Measurements from ENCODE around the gene KDM4E. TPM values are rescaled to one million over a fixed set of nuclear protein-coding genes. Genes with fewer than 3 reads are reported as not detected.
"Not testable (repeated sequence)": the region's sequence is repeated elsewhere in the genome, so short reads cannot be mapped to it uniquely, and the experiment has no call there.

KDM4E gene
- total RNA-seq, 4 donors from 2014 or later: not detected

DNA sequence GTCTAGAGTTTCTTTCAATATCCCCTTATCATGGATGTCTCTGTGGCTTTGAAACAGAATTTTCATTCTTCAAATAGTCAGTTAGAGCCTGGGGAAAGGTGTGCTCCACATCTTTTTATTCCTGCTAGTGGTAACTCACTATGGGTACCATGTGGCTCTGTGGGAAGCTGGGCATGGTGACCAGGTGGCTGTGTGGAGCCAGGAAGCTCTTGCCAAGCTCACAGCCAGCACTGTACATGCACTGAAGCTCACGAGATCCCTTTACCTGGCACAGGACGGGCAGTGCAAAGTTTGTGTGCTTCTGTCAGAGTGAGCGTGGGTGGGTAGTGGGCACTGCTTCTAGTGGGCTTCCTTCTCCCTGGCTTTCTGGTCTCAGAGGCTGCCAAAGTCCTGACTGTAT, 17.8 kb downstream of the KDM4E start:
- TF ChIP-seq POLR2A (IDR thresholded peaks at IDR 0.05) (no peak), EP300 (IDR thresholded peaks at IDR 0.05; ENCODE audit: low read depth) (no peak), POLR2AphosphoS5 (IDR thresholded peaks at IDR 0.05) (no peak)
- TF ChIP-seq, protein P1, sequence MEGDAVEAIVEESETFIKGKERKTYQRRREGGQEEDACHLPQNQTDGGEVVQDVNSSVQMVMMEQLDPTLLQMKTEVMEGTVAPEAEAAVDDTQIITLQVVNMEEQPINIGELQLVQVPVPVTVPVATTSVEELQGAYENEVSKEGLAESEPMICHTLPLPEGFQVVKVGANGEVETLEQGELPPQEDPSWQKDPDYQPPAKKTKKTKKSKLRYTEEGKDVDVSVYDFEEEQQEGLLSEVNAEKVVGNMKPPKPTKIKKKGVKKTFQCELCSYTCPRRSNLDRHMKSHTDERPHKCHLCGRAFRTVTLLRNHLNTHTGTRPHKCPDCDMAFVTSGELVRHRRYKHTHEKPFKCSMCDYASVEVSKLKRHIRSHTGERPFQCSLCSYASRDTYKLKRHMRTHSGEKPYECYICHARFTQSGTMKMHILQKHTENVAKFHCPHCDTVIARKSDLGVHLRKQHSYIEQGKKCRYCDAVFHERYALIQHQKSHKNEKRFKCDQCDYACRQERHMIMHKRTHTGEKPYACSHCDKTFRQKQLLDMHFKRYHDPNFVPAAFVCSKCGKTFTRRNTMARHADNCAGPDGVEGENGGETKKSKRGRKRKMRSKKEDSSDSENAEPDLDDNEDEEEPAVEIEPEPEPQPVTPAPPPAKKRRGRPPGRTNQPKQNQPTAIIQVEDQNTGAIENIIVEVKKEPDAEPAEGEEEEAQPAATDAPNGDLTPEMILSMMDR (IDR thresholded peaks at IDR 0.05): no peak
- Histone ChIP-seq H3K4me3 (no peak overlapping the region), H3K36me3 (no peaks in the 10 kb centered on the region), H3K27ac (no peak overlapping the region), H3K9me3 (no peaks in the 10 kb centered on the region), H3K4me1 (no peaks in the 10 kb centered on the region), H3K27me3 (peaks cover 18% of the 10 kb centered on the region)
- DNase-seq: no peak
- 90% methylated on average over 3 of the region's 3 CpGs; no CpG with 5 or more reads in 1 of the 2 donors for WGBS, 2 donors (ENCODE audit: low coverage in 1 of 2)
- intact Hi-C loops (cut with DNase I; ENCODE audit: low total_unique reads) (no loop called here), in situ Hi-C loops (cut with MboI; ENCODE audit: low pct_ligation_motif_present in 1 of 4, low pct_unique_long_range_greater_than_20kb in 1 of 4, low sequenced_read_pairs in 3 of 4) (no loop called here)

DNA sequence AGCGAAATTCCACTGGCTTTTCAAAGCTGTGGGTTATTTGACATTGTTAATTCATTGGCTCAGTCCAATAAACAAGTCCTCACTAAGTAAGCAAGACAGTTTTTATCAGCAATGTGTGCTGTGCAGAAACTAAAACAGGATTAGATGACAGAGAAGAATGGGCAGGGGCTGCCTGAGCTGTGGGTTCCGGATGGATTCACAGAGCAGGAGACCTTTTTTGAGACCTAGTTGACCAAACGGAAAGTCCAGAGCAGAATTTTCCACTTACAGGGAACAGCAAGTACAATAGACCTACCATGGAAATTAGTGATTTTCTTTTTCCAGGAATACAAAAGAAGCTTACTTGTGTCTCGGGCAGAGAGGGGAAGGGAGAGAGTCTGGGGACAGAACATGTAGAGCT, 19.0 kb downstream of the KDM4E start:
- Histone ChIP-seq H3K4me1 (no peaks in the 10 kb centered on the region), H3K27me3 (peaks cover 15% of the 10 kb centered on the region), H3K9me3 (no peaks in the 10 kb centered on the region), H3K4me3 (no peak overlapping the region), H3K27ac (no peak overlapping the region), H3K36me3 (no peaks in the 10 kb centered on the region)
- TF ChIP-seq EP300 (IDR thresholded peaks at IDR 0.05; ENCODE audit: low read depth): no peak
- no peak for TF ChIP-seq POLR2A (IDR thresholded peaks at IDR 0.05)
- no peak for TF ChIP-seq POLR2AphosphoS5 (IDR thresholded peaks at IDR 0.05)
- TF ChIP-seq, protein P1 (IDR thresholded peaks at IDR 0.05): no peak
- in situ Hi-C loops (cut with MboI; ENCODE audit: low pct_ligation_motif_present in 1 of 4, low pct_unique_long_range_greater_than_20kb in 1 of 4, low sequenced_read_pairs in 3 of 4): no loop called here
- intact Hi-C loops (cut with DNase I; ENCODE audit: low total_unique reads): no loop called here
- 55 to 65% methylated on average over 4 of the region's 4 CpGs for WGBS, 2 donors (ENCODE audit: low coverage in 1 of 2)
- DNase-seq: no peak

DNA sequence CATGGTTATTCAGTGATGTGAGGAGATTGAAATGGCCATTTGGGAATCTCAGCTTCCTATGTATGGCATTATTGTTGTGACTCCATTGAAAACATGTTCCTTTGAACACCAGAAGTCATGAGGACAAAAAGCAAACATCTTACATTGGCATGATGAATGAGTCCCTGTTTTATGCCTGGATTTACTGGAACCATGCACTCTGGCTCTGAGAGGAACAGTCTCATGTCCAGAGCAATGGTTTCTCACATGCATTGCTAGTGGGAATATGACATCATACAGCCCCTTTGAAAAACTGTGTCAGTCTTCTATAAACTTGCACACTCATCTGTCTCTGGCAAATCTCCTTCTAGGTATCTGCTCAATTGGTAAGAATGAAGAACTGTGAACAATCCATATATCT, 20.8 kb downstream of the KDM4E start:
- intact Hi-C loops (cut with DNase I; ENCODE audit: low total_unique reads): no loop called here
- Histone ChIP-seq H3K9me3 (no peaks in the 10 kb centered on the region), H3K27me3 (peaks cover 15% of the 10 kb centered on the region), H3K4me1 (no peaks in the 10 kb centered on the region), H3K36me3 (no peaks in the 10 kb centered on the region), H3K27ac (no peak overlapping the region), H3K4me3 (no peak overlapping the region)
- DNase-seq: no peak
- in situ Hi-C loops (cut with MboI; ENCODE audit: low pct_ligation_motif_present in 1 of 4, low pct_unique_long_range_greater_than_20kb in 1 of 4, low sequenced_read_pairs in 3 of 4): no loop called here
- no peak for TF ChIP-seq POLR2A (IDR thresholded peaks at IDR 0.05)
- no peak for TF ChIP-seq POLR2AphosphoS5 (IDR thresholded peaks at IDR 0.05)
- TF ChIP-seq, protein P1 (IDR thresholded peaks at IDR 0.05): no peak
- TF ChIP-seq EP300 (IDR thresholded peaks at IDR 0.05; ENCODE audit: low read depth): no peak

DNA sequence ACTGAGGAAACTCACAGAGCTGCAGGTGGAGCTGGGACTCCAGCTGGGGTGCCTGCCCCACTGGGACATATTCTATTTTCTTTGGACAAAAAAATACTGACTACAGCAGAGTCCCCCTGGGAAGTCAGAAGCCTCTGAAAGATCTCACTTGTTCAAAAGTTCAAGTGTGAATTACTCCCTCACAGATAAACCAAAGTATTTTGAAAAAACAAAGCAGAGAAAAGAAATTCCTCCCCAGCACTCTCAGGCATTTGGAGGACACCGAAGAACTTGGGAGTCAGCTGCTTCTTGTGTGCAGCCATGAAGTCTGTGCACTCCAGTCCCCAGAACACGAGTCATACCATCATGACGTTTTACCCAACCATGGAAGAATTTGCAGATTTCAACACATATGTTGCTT, 24.1 kb downstream of the KDM4E start, which contains the start of gene KDM4F:
KDM4F (plus strand) TSS at position 301 of the 400 bp plus-strand sequence.
- peaks cover 13% of the 10 kb centered on the region for H3K27me3 ChIP-seq
- H3K4me1 ChIP-seq; in situ Hi-C loops (cut with MboI; ENCODE audit: low pct_ligation_motif_present in 1 of 4, low pct_unique_long_range_greater_than_20kb in 1 of 4, low sequenced_read_pairs in 3 of 4); H3K27ac ChIP-seq; DNase-seq; H3K36me3 ChIP-seq; intact Hi-C loops (cut with DNase I; ENCODE audit: low total_unique reads); H3K4me3 ChIP-seq; H3K9me3 ChIP-seq: not testable (repeated sequence)
- 56% methylated on average over 3 of the region's 3 CpGs; no CpG with 5 or more reads in 1 of the 2 donors for WGBS, 2 donors (ENCODE audit: low coverage in 1 of 2)

DNA sequence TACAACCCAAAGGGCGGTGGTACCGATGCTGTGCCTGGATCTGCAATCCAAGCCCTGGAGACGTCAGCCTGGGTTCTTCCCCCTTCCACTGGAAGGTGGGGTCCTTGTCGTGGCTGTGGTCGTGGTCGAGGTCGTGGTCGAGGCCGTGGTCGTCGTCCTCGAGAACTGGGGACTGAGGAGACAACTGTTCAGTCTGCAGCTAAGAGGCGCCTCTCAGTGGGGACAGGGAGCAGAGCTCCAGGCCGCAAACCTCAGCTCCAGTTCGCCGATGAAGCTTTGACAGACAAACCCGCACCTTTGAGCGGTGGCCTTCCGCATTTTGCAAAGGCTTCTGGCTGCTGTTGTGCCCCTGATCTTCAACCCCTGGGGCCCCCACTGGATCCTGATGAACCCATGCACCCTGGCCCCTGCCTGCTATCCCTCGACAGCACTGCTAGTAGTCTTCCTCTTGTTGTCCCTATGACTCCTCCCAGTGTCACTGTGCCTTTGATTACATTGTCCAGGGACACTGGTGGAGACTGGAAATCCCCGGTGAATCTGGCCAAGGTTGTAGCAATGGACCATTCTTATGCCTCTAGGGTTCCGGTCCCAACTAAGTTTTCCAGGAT, 25.6 kb downstream of the KDM4E start:
- no peaks in the 10 kb centered on the region for H3K9me3 ChIP-seq
- in situ Hi-C loops (cut with MboI; ENCODE audit: low pct_ligation_motif_present in 1 of 4, low pct_unique_long_range_greater_than_20kb in 1 of 4, low sequenced_read_pairs in 3 of 4) (no loop called here), intact Hi-C loops (cut with DNase I; ENCODE audit: low total_unique reads) (no loop called here)
- no peak overlapping the region for H3K4me3 ChIP-seq
- H3K4me1 ChIP-seq: no peaks in the 10 kb centered on the region
- 97% methylated on average over 22 of the region's 22 CpGs; no CpG with 5 or more reads in 1 of the 2 donors for WGBS, 2 donors (ENCODE audit: low coverage in 1 of 2)
- peaks cover 13% of the 10 kb centered on the region for H3K27me3 ChIP-seq
- TF ChIP-seq POLR2A (IDR thresholded peaks at IDR 0.05): no peak
- TF ChIP-seq EP300 (IDR thresholded peaks at IDR 0.05; ENCODE audit: low read depth): no peak
- TF ChIP-seq, protein P1 (IDR thresholded peaks at IDR 0.05): no peak
- no peak for TF ChIP-seq POLR2AphosphoS5 (IDR thresholded peaks at IDR 0.05)
- no peak for DNase-seq
- H3K27ac ChIP-seq: no peak overlapping the region
- H3K36me3 ChIP-seq: no peaks in the 10 kb centered on the region

All from transverse colon (tissue), 4 donors.